GM10266 (cell line): ENCODE results near the gene BMPR1B.

ENCODE experiments used
- DNase-seq: peaks from one replicate; pipeline ENCODE4 v3.0.0; 2012; ENCODE audit errors: extremely low spot score
- CTCF ChIP-seq: IDR thresholded peaks from 2 replicates; pipeline ENCODE4 v1.5.1; 2012; ENCODE audit warnings: mild to moderate bottlenecking, low read depth; ENCODE audit not compliant: control insufficient read depth, insufficient read depth; ENCODE audit errors: missing control alignments

The BMPR1B gene

GRCh38 chr4:94811643-94812042 lies 53.9 kb downstream of the BMPR1B start:
- no peak for DNase-seq
- TF ChIP-seq CTCF: no peak

GRCh38 chr4:94813221-94813620 lies 55.5 kb downstream of the BMPR1B start:
- no peak for TF ChIP-seq CTCF
- no peak for DNase-seq

DNA sequence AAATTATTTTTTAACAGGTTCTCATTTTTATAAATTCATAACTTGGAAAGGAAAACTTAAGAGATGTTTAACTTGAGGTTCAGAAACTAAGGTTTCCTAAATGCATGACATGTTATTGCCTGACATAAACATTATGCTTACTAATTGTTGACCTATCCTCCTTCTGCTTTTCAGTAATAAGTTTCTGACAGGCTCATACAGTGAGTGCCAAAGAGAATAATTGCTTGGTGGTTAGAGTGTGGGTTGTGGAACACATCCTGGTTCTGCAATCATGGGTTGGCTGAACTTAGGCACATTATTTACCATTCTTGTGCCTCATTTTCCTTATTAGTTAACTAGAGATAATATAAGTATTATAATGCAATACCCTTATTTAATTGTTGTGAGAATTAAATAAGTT lies 56.5 kb downstream of the BMPR1B start:
- DNase-seq: no peak
- TF ChIP-seq CTCF: no peak

DNA sequence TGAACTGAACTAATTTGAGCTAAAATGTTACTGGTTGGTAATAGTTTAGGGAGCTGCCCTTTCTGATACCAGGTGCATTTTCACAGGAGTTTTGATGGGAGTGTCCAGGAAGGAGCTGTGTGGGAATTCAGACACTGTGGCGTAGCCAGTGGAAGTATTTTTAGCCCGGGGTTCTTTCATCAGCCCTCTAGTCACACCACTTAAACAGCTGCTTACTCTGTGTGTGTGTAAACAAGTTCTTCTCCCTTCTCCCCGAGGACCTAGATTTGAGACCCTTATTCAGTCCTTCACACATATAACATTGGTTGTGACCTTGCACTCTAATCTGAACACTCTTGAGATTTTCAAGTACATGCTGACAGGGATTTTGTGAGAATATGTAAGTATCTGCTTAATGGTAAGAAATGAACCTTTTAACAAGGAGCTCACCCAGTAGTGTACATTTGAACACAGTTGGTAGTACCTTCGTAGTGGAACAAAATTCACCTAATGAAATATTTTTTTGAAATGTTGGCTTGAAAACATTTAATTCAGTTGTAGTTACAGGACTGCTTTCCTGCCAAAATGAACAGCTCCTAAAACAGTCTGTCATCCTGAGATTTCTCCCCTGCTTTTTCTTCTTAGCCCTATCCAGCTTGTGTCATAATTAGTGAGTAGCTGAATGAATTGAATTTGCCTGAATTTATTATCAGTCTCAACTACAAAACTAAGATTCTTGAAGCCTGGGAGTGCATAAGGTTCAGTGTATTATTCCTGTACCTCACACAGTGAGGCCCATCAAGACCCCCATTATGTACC lies 61.8 kb downstream of the BMPR1B start:
- no peak for TF ChIP-seq CTCF
- DNase-seq: no peak

GRCh38 chr4:94826206-94826605 lies 68.5 kb downstream of the BMPR1B start:
- no peak for DNase-seq
- TF ChIP-seq CTCF: no peak

DNA sequence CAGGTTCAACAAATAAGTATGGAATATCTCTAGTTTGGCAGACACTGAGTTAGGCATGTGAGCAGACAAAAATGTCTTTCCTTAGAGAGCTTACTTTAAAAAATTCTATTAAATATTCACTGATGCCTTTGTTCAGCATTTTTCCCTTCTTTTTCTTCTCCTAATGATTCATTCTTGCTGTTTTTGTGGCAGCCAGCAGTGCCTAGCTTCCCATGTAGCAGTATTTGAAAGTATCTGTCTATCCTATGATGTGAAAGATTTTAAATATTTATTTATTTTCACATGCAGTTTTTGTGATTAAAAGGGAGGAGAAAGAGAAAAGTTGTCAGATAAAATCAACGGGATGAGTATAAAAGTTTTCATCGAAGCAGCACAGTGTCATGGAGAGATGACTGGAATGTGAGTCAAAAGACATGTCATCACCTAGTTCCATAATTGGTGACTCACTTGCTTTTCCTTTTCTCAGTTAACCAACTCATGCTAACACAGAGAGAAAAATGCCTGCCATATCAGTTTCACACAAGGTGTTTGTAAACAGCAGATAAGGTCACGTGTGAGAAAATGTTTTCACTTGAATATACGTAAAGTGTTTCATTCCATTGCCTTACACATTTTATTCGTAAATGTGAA lies 69.8 kb downstream of the BMPR1B start:
- DNase-seq: no peak
- TF ChIP-seq CTCF: no peak

DNA sequence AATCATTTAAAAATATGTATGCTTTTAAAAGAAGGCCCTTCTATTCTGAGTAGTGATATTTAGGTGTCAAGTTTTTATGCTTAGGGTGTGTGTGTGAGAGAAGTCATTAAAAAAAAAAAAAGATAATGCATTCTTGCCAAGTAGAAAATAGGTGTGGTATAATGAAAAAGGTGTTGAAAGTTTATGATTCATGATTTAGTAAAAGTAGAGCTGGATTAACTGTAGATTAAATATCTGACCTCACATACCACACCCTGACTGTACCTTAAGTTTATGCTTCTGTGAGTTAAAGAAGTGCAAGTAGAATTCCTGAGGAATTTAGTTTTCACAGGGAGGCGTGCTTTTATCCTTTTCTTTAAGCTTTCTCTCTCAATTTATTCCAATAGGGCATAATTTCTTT lies 71.1 kb downstream of the BMPR1B start:
- TF ChIP-seq CTCF: no peak
- no peak for DNase-seq
